GM12892 (cell line): ENCODE data around the gene CSK.

Source experiments
- POLR2A ChIP-seq: IDR thresholded peaks from 2 replicates; pipeline ENCODE4 v1.6.1; 2011; ENCODE audit warnings: low read depth, low read length, control low read depth
- POLR2AphosphoS5 ChIP-seq: IDR thresholded peaks from 2 replicates; pipeline ENCODE4 v1.6.1; 2011; ENCODE audit warnings: low read depth, low read length, control low read depth
- TAF1 ChIP-seq: IDR thresholded peaks from 2 replicates; pipeline ENCODE4 v1.6.1; 2011; ENCODE audit warnings: low read depth, mild to moderate bottlenecking, control low read depth, low read length, borderline replicate concordance

DNA sequence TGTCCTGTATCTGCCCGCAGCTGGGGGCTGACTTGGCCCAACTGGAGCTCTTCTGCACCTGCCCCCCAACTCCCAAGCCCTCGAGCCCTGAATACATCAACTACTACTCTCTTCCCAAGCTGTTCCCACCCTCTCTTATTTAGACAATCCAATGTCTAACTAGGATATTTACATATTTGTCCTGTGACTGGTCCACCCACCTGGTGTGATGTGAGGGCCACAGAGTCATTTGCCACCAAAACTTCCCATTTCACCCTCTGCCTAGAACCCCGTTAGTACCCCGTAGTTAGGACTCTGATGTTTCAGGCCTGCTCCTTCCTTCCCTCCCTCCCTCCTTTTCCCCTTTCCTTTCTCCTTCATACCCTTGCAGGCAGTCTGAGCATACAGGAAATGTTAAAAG is 50.9 kb downstream of the CSK start:
- TF ChIP-seq POLR2A (no peak), TAF1 (no peak), POLR2AphosphoS5 (no peak)
